Esophagus muscularis mucosa (tissue), 3 donors: Measurements from ENCODE around the gene SVOPL.

Experiments used
- CTCF ChIP-seq, 3 experiments: fragments of 200-600 bp in 2 of 3; fragments of 450-650 bp in 1 of 3; sonication (generic) in 2 of 3; IDR thresholded peaks; one replicate each; pipeline ENCODE4 v1.5.1; 2017 to 2019; ENCODE audit warnings: antibody characterized with exemption in 3 of 3, mild to moderate bottlenecking in 2 of 3, moderate library complexity in 1 of 3
- POLR2A ChIP-seq: fragments of 450-650 bp; IDR thresholded peaks from one replicate; pipeline ENCODE4 v1.6.1; 2017; ENCODE audit warnings: antibody characterized with exemption, moderate library complexity, mild to moderate bottlenecking, low read depth

GRCh38 chr7:138575897-138576428 lies 125.2 kb downstream of the SVOPL start:
- TF ChIP-seq CTCF (IDR thresholded peaks at IDR 0.05) = no peak
- no peak for TF ChIP-seq POLR2A
